Raji (cell line): ENCODE results near the gene CARMIL1.

Experiments used
- POLR2A ChIP-seq: IDR thresholded peaks from 2 replicates; pipeline ENCODE4 v1.6.1; 2011; ENCODE audit warnings: low read depth, low read length, control low read depth; ENCODE audit not compliant: insufficient read depth

Gene CARMIL1

DNA sequence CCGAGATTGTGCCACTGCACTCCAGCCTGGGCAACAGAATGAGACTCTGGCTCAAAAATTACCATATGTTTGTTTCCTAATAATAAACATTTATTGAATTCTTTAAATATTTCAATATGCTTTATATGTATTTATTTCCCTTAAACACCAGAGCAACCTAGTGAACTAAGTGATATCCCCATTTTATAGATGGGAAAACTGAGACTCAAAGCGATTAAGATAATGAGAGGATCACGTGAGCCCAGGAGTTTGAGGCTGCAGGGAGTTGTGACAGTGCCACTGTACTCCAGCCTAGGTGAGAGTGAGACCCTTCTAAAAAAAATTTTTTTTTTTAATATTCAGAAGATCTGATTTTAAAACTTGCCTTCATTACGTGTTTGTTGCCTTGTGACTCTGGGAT lies 19.4 kb upstream of the CARMIL1 start:
- no peak for TF ChIP-seq POLR2A

DNA sequence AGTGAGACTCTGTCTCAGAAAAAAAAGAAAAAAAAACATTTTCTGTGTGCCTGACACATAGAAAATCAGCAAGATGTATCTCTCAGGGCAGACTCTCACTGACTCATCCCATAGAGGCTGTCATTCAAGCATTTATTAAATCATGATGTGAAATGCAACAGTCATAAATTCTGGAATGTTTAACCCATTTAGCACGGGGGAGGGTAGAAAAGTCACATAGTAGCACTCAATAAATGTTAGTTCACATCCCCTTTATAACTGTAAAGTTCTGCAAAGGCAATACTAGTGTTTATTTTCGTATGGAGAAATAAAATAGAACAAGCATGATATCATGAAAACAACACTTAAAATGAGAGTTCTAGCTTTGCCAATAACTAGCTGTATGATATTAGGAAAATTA lies 15.5 kb upstream of the CARMIL1 start:
- no peak for TF ChIP-seq POLR2A

DNA sequence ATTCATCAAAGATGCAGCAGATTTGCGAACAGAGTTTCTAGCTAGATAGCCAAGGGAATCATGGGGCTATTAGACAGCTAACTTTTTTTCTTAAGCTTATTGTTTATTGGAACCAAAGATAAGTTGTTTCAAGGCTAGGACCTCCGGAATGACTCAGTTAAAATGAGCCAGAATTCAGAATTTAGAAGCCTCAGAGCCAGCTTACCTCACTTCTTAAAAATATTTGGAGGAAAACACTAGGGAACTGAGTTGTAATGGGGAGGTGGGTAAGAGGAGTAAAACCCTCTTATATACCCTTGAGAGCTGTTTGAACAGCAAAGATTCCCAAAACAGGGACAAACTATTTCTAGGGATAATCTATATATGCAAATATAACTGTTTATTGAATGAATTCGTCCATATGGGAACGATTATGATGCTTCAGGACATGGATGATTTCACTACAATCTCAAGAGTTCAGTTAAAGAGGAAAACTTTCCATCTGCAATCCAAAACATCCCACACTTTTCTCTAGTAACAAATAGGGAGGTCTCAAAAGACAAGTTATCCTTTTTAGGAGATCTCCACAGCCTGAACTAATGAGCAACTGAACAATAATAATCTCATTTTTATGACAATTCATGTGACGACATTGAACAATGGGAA lies 12.6 kb upstream of the CARMIL1 start:
- TF ChIP-seq POLR2A, result no peak

GRCh38 chr6:25267662-25268061 lies 11.5 kb upstream of the CARMIL1 start:
- no peak for TF ChIP-seq POLR2A

DNA sequence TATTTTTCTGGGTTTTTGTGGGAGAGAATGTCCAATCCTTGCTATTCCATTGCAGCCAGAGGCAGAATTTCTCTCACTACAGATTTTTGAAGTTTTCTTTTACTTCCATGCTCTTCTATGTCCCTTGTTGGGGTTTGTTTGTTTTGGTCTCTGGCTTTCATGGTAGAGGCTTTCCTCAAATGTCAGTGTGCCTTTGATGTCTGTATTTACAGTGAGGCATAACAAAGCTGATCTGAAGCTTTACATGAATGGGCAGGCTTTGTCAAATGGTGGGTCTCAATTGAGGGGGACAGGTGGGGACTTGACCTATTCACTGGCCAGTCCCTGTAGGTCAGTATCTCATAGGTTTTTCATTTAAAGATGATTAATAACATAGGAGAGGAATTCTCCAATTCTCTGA lies 8.6 kb upstream of the CARMIL1 start:
- no peak for TF ChIP-seq POLR2A

- no peak for TF ChIP-seq POLR2A
Measured at GRCh38 chr6:25275436-25275835, 3.7 kb upstream of the CARMIL1 start.

DNA sequence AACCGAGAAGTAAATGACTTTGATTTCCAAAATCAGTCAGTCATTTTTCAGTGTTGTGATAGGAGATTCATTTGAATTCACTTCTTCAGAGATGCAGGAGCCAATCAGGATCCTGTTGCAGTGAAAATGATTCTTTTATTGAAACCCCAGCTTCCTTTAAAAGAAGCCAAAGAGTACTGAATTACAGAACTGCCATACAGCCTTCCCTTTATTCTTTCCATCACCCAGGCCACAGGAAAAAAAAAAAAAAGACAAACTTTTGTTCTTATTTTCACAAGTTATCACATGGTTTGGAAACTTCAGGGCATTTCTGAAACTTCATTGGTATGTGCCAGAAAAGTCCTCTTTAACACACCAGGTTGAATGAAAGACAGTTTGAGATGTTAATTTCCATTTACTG lies 1.8 kb upstream of the CARMIL1 start:
- no peak for TF ChIP-seq POLR2A

- no peak for TF ChIP-seq POLR2A
Measured at GRCh38 chr6:25277857-25278256, 1.3 kb upstream of the CARMIL1 start.

- no peak for TF ChIP-seq POLR2A
Measured at GRCh38 chr6:25278261-25278913, 787 bp upstream of the CARMIL1 start.

GRCh38 chr6:25279748-25280343 lies 672 bp downstream of the CARMIL1 start:
- TF ChIP-seq POLR2A, result no peak

GRCh38 chr6:25280344-25281074 lies 1.3 kb downstream of the CARMIL1 start:
- no peak for TF ChIP-seq POLR2A

- TF ChIP-seq POLR2A, result no peak
Measured at GRCh38 chr6:25286891-25287290, 7.7 kb downstream of the CARMIL1 start.

DNA sequence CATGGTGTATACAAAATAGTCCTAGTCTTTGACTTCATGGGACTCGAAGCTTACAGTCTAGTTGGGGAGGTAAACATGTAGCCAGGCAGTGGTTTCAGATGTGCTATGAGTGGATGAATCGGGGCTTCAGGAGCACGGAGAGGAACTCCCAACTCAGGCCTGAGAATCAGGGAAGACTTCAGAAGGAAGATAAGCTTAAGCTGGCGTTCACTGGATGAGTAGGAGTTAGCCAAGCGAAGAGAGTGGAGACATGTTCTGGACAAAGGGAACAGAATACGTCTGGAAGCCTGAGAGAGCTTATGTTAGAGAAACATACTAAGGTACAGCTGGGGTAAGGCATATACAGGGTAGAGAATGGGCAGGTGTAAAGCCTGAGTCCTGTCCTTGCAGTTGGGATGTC lies 8.8 kb downstream of the CARMIL1 start:
- TF ChIP-seq POLR2A, result no peak

DNA sequence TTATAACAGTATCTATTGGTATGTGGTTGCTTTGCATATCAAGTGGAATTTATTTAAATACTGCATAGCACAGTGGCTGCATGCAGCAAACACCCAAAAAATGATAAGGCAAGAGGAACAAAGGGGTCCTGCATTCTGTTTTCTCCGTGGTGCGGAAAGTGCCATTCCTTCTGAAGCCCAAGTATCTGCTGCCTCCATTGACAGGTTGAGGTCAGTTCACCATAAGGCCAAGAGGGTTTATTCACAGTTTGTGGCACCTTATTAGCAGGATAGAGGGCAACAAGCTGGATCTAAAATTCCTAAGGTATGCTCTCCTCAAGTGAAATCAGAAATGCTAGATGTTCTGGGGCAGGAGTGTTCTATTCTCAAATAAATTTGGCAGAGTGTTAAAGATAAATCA lies 9.3 kb downstream of the CARMIL1 start:
- no peak for TF ChIP-seq POLR2A

DNA sequence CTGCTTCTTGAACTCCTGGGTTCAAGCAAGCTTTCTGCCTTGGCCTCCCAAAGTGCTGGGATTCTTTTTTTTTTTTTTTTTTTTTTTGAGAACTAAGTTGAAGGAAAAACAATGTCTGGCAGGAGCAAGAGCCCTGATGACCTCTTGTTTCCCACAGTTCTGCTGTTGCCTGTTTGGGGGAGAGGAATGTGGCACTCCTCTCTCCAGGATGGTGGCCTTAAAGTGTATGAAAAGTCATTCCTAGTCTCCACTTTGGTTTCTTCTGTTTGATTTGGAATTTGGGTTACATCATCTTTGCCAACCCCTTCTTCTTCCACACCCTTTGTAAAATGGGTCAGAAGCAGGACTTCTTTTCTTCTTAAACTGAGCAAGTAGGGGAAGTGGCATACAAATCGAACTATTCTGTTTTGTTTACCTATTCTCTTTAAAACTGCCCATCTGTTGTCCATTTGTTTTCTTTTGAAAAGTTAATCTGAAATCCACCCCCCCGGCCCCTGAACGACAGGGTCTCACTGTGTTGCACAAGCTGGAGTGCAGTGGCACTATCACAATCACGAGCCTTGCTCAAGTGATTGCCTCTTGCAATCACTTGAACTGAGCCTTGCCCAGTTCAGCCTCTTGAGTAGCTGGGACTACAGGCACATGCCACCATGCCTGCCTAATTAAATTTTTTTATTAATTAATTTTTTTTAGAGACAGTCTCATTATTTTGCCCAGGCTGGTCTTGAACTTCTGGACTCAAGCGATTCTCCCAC lies 11.3 kb downstream of the CARMIL1 start:
- TF ChIP-seq POLR2A, result no peak
